Measurements from ENCODE around the gene TAGLN2.
A peak's percentile ranks its signal among the peaks of the same experiment; 100 is the strongest.

TAGLN2 gene

GRCh38 chr1:159940006-159940620 is 14.8 kb upstream of the TAGLN2 start:
- H3K9me3 ChIP-seq (ENCODE audit: insufficient read depth, low read depth, low read length) = no peaks in the 10 kb centered on the region

GRCh38 chr1:159939678-159940002 is 14.3 kb upstream of the TAGLN2 start:
- Histone ChIP-seq H3K4me3 (ENCODE audit: low read length) (no peak overlapping the region), H3K27me3 (ENCODE audit: insufficient read depth, low read length) (no peaks in the 10 kb centered on the region), H3K9ac (ENCODE audit: low read depth, low read length) (no peak overlapping the region), H3K36me3 (ENCODE audit: insufficient read depth, low read depth, low read length) (peaks cover 39% of the 10 kb centered on the region), H3K27ac (ENCODE audit: low read length) (no peak overlapping the region), H3K4me1 (ENCODE audit: insufficient read depth, low read length) (peaks cover 24% of the 10 kb centered on the region; the same call in 1 of the 2 replicates), H3K9me3 (ENCODE audit: insufficient read depth, low read depth, low read length) (no peaks in the 10 kb centered on the region)

More at GRCh38 chr1:159940006-159940620, 14.8 kb upstream of the TAGLN2 start:
- Histone ChIP-seq H3K36me3 (ENCODE audit: insufficient read depth, low read depth, low read length) (peaks cover 34% of the 10 kb centered on the region), H3K27me3 (ENCODE audit: insufficient read depth, low read length) (no peaks in the 10 kb centered on the region), H3K27ac (ENCODE audit: low read length) (no peak overlapping the region), H3K4me1 (ENCODE audit: insufficient read depth, low read length) (peaks cover 27% of the 10 kb centered on the region; the same call in 1 of the 2 replicates), H3K9ac (ENCODE audit: low read depth, low read length) (no peak overlapping the region), H3K4me3 (ENCODE audit: low read length) (no peak overlapping the region)

- Histone ChIP-seq H3K27me3 (ENCODE audit: insufficient read depth, low read length) (no peaks in the 10 kb centered on the region), H3K4me1 (ENCODE audit: insufficient read depth, low read length) (peaks cover 19% of the 10 kb centered on the region; the same call in 1 of the 2 replicates), H3K9ac (ENCODE audit: low read depth, low read length) (no peak overlapping the region), H3K9me3 (ENCODE audit: insufficient read depth, low read depth, low read length) (no peaks in the 10 kb centered on the region), H3K4me3 (ENCODE audit: low read length) (no peak overlapping the region), H3K36me3 (ENCODE audit: insufficient read depth, low read depth, low read length) (peaks cover 44% of the 10 kb centered on the region), H3K27ac (ENCODE audit: low read length) (no peak overlapping the region)
Observed at GRCh38 chr1:159938905-159939677, 13.8 kb upstream of the TAGLN2 start.

- Histone ChIP-seq H3K27ac (ENCODE audit: low read length) (no peak overlapping the region), H3K9ac (ENCODE audit: low read depth, low read length) (0 out of 2 replicates have a peak overlapping the region, but pooled peaks have one; percentile 32), H3K4me1 (ENCODE audit: insufficient read depth, low read length) (peaks cover 17% of the 10 kb centered on the region; the same call in 1 of the 2 replicates)
Observed at GRCh38 chr1:159938211-159938852, 13.0 kb upstream of the TAGLN2 start.

GRCh38 chr1:159937054-159937750 is 11.9 kb upstream of the TAGLN2 start:
- Histone ChIP-seq H3K9ac (ENCODE audit: low read depth, low read length) (peak overlapping the region; percentile 32; the same call in 1 of the 2 replicates), H3K27me3 (ENCODE audit: insufficient read depth, low read length) (no peaks in the 10 kb centered on the region), H3K9me3 (ENCODE audit: insufficient read depth, low read depth, low read length) (no peaks in the 10 kb centered on the region), H3K27ac (ENCODE audit: low read length) (peak overlapping the region; percentile 72), H3K4me3 (ENCODE audit: low read length) (peak overlapping the region; percentile 25; the same call in 1 of the 2 replicates), H3K4me1 (ENCODE audit: insufficient read depth, low read length) (peaks cover 13% of the 10 kb centered on the region; the same call in 1 of the 2 replicates), H3K36me3 (ENCODE audit: insufficient read depth, low read depth, low read length) (peaks cover 61% of the 10 kb centered on the region)

More at GRCh38 chr1:159938211-159938852, 13.0 kb upstream of the TAGLN2 start:
- Histone ChIP-seq H3K27me3 (ENCODE audit: insufficient read depth, low read length) (no peaks in the 10 kb centered on the region), H3K4me3 (ENCODE audit: low read length) (no peak overlapping the region), H3K36me3 (ENCODE audit: insufficient read depth, low read depth, low read length) (peaks cover 52% of the 10 kb centered on the region), H3K9me3 (ENCODE audit: insufficient read depth, low read depth, low read length) (no peaks in the 10 kb centered on the region)

- Histone ChIP-seq H3K36me3 (ENCODE audit: insufficient read depth, low read depth, low read length) (peaks cover 63% of the 10 kb centered on the region), H3K4me3 (ENCODE audit: low read length) (no peak overlapping the region), H3K27me3 (ENCODE audit: insufficient read depth, low read length) (no peaks in the 10 kb centered on the region), H3K27ac (ENCODE audit: low read length) (peak overlapping the region; percentile 72), H3K9ac (ENCODE audit: low read depth, low read length) (peak overlapping the region; percentile 20; the same call in 1 of the 2 replicates), H3K4me1 (ENCODE audit: insufficient read depth, low read length) (peaks cover 13% of the 10 kb centered on the region; the same call in 1 of the 2 replicates), H3K9me3 (ENCODE audit: insufficient read depth, low read depth, low read length) (no peaks in the 10 kb centered on the region)
Observed at GRCh38 chr1:159936273-159936904, 11.1 kb upstream of the TAGLN2 start.

GRCh38 chr1:159935719-159936272 is 10.5 kb upstream of the TAGLN2 start:
- Histone ChIP-seq H3K27me3 (ENCODE audit: insufficient read depth, low read length) (no peaks in the 10 kb centered on the region), H3K27ac (ENCODE audit: low read length) (no peak overlapping the region), H3K9me3 (ENCODE audit: insufficient read depth, low read depth, low read length) (no peaks in the 10 kb centered on the region), H3K9ac (ENCODE audit: low read depth, low read length) (no peak overlapping the region), H3K4me3 (ENCODE audit: low read length) (no peak overlapping the region), H3K4me1 (ENCODE audit: insufficient read depth, low read length) (peaks cover 13% of the 10 kb centered on the region; the same call in 1 of the 2 replicates), H3K36me3 (ENCODE audit: insufficient read depth, low read depth, low read length) (peaks cover 68% of the 10 kb centered on the region)

- Histone ChIP-seq H3K4me3 (ENCODE audit: low read length) (no peak overlapping the region), H3K36me3 (ENCODE audit: insufficient read depth, low read depth, low read length) (peaks cover 67% of the 10 kb centered on the region), H3K27me3 (ENCODE audit: insufficient read depth, low read length) (no peaks in the 10 kb centered on the region), H3K9me3 (ENCODE audit: insufficient read depth, low read depth, low read length) (no peaks in the 10 kb centered on the region), H3K27ac (ENCODE audit: low read length) (no peak overlapping the region), H3K4me1 (ENCODE audit: insufficient read depth, low read length) (peaks cover 13% of the 10 kb centered on the region; the same call in 1 of the 2 replicates), H3K9ac (ENCODE audit: low read depth, low read length) (no peak overlapping the region)
Observed at GRCh38 chr1:159935305-159935704, 10.0 kb upstream of the TAGLN2 start.

- Histone ChIP-seq H3K4me3 (ENCODE audit: low read length) (no peak overlapping the region), H3K9ac (ENCODE audit: low read depth, low read length) (no peak overlapping the region), H3K27ac (ENCODE audit: low read length) (no peak overlapping the region), H3K4me1 (ENCODE audit: insufficient read depth, low read length) (peaks cover 13% of the 10 kb centered on the region; the same call in 1 of the 2 replicates), H3K36me3 (ENCODE audit: insufficient read depth, low read depth, low read length) (peaks cover 66% of the 10 kb centered on the region), H3K9me3 (ENCODE audit: insufficient read depth, low read depth, low read length) (no peaks in the 10 kb centered on the region), H3K27me3 (ENCODE audit: insufficient read depth, low read length) (no peaks in the 10 kb centered on the region)
Observed at GRCh38 chr1:159934136-159935039, 9.1 kb upstream of the TAGLN2 start.

GRCh38 chr1:159933347-159933746 is 8.0 kb upstream of the TAGLN2 start:
- Histone ChIP-seq H3K27ac (ENCODE audit: low read length) (no peak overlapping the region), H3K27me3 (ENCODE audit: insufficient read depth, low read length) (no peaks in the 10 kb centered on the region), H3K9me3 (ENCODE audit: insufficient read depth, low read depth, low read length) (no peaks in the 10 kb centered on the region), H3K9ac (ENCODE audit: low read depth, low read length) (no peak overlapping the region), H3K36me3 (ENCODE audit: insufficient read depth, low read depth, low read length) (peaks cover 66% of the 10 kb centered on the region), H3K4me1 (ENCODE audit: insufficient read depth, low read length) (peaks cover 13% of the 10 kb centered on the region; the same call in 1 of the 2 replicates), H3K4me3 (ENCODE audit: low read length) (no peak overlapping the region)

Data from iPS-20b (cell line).